HG02610 (cell line): Measurements from ENCODE around the gene WNT3A.
"Not testable (repeated sequence)": the region's sequence is repeated elsewhere in the genome, so short reads cannot be mapped to it uniquely, and the experiment has no call there.

Experiments
- ATAC-seq: cut with Tn5 transposase; IDR thresholded peaks from one replicate; pipeline ENCODE4 v1.9.1; 2021; ENCODE audit warnings: mild to moderate bottlenecking, moderate library complexity; ENCODE audit not compliant: unreplicated experiment

WNT3A gene

DNA sequence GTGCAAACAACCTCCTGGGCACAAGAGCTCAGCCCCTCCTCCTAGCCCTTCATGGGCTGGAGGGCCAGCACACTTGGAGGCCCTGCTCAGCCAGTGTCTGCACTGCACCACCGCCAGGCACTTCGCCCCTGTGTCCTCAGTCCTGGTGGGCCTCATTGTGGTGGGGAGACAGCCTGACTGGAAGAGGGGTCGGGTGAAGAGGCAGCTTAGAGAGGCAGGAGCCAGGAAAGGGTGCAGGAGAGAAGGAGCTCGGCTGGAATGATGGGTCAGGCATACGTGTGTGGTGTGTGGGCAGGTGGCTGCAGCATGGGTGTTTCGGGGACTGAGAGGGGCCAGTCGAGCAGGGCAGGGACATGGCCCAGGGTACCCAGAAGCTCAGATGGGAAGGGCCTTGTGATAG lies 4.1 kb downstream of the WNT3A start:
- ATAC-seq = no peak

DNA sequence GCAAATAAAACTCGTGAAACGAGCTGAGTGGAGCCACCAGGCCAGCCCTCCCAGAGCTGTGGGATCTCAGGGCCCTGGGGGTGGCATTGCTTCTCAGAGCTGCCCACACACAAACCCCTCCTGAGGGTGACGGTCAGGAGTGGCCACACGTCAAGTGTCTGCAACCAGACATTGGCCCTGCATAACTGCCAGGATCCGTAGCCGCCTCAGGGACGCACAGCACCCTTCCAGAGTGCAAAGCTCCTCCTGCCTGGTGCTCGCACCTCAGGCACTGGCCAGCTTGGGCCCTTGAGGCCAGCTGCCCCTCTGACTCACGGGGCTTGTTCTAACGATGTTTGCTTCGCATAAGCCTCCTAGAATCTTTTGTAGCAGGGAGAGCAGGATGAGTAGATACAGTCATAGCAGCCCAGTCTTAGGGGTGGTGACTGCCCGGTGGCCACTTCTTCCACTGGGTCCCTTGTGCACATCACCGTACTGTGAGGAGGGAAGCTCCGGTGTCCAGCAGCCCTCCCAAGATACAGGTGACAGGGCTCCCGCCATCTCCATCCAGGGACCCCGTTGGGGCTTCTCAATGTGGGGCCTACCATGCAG lies 5.0 kb downstream of the WNT3A start:
- ATAC-seq = no peak

DNA sequence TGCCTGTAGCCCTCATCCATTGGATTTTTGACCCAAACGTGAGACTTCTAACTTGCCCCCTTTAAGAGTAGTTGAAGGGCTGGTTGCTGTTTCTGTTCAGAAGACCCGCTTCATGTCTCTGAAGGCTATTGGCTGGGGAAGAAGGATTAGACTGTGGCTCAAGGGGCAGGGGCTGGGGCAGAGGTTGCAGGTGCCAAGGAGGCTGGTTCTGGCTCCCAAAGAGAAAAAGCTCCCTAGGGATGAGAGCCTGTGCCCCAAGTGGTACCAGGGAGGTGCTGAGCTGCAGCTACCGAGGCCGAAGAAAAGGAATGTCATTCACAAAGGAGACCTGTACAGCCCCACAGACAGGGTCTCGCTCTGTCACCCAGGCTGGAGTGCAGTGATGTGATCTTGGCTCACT lies 5.8 kb downstream of the WNT3A start:
- ATAC-seq = no peak

DNA sequence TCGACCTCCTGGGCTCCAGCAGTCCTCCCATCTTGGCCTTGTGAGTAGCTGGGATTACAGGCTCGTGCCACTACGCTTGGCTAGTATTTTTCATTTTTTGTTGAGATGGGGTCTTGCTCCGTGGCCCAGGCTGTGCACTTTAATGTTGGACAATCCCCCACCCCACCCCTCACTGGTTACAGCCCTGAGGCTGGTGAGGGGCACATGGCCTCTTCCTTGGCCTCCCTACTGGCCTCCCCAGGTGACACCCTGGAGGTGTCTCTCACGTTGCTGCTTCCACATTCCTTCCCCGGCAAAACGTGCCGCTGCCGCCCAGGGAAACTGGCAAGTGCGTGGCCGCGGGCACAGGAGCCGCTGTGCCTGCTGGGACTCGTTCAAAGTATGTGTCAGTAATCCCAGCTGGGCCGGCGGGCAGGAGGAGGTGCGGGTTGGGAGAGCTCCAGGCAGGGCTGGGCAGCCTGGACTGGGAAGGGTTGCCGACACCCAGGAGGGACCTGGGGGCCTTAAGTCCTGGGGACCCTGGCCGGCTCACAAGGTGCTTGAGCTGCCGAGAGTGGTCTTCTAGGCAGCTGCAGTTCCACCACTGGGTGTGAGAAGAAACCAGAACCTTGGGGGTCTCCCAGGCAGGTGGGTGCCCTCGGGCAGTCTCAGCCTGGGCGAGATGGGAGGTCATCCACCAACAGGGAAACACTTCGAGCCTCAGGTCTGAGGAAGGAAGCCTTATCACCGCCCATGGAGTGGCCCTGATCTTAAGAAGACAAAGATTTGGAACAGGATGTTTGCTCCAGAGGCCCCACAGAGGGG lies 6.5 kb downstream of the WNT3A start:
- no peak for ATAC-seq

DNA sequence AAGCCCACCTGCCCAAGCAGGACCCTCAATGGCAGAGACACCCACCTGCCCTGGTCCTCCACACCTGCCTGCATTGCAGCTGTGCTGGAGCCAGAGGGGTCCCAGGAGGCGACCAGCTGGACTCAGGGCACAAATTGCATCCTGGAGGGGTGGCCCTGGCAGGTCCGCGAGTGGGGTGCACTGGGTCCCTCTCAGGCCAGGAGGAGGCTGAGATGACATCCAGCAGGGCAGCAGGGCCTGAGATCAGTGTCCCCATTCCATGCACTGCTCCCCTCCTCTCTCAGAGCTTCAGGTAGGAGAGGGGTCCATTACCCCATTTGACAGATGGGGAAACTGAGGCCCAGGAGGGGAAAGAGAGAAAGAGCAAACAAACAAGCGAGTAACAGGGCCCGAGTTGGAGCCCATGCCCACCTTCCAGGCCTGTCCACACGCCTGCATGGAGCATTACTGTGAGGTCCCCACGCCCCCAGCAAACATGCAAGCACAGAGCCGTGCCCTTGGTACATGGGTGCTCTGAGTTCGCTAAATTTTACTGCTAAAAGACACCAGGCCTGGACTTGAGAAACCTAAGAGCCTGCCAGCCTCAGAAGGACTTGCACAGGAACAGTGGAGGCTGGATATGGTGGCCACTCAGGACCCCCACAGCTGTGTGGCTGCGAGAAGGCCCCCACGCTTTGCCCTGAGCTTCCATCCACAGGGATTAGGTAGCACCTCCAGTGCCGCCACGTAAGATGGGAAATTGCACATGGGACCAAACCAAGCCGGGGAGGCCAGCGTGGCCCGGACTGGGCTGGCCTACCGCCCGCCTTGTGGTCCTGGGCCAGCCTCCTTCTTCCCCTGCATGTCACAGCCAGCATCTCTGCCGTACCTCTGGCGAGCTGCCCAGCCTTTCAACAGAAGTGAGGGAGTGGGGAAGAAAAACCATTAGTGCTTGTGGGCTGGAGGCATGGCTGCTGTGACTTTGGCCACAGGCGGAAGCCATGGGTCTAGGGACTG lies 7.4 kb downstream of the WNT3A start:
- no peak for ATAC-seq

DNA sequence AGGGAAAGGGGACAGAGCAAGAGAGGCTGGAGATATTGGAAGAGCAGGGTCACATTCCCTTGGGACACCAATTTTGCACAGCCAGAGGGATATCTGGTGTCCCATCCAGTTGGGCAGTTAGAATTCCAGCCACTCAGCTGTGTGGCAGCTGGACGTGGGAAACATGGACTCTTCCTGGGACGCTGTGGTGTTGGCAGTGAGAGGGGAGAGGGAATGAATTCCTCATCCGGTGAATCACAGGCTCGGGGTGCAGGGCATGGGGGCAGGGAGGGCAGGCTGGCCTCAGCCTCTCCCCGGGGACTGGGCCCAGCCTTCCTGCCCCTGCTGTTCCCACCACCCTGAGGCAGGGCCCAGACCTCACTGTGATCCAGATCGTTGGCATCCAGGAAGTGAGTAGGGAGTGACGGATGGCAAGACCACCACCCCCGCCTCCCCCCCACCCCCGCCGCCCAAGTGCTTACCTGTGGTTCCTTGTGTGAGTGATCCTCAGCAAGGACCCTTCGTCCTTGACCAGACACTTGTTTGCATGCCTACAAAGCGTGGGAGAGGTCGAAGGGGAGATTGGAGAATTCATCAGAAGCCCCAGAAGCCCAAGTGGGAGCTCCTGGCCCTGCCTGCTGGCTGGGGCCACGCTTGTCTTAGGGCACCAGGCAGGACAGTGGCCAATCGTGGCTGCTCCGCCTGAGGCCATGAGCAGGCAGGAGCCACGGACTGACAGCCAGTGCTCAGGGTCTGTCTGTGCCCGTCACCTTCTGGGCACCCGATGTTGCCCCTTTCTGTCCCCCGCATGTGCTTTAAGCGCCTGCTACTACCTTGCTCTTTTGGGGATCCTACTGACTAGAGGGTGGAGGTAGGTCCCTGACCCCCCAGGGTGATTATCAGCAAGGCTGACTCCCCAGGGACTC lies 8.7 kb downstream of the WNT3A start:
- no peak for ATAC-seq

DNA sequence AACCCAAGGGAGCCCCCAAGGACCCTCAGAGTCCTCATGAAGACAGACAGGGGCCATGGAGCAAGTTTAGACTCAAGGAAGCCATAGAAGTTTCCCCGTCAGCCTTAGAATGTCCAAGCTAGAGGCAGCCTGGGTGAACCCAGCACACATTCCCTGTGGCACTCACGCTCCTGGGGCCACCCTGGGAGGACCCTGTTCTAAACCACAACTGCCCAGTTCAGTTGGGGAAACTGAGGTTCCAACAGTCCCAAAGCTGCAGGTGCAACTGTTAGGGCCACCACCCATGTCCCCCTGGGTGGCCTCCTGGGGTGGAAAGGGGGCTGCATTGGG lies 9.3 kb downstream of the WNT3A start:
- no peak for ATAC-seq

DNA sequence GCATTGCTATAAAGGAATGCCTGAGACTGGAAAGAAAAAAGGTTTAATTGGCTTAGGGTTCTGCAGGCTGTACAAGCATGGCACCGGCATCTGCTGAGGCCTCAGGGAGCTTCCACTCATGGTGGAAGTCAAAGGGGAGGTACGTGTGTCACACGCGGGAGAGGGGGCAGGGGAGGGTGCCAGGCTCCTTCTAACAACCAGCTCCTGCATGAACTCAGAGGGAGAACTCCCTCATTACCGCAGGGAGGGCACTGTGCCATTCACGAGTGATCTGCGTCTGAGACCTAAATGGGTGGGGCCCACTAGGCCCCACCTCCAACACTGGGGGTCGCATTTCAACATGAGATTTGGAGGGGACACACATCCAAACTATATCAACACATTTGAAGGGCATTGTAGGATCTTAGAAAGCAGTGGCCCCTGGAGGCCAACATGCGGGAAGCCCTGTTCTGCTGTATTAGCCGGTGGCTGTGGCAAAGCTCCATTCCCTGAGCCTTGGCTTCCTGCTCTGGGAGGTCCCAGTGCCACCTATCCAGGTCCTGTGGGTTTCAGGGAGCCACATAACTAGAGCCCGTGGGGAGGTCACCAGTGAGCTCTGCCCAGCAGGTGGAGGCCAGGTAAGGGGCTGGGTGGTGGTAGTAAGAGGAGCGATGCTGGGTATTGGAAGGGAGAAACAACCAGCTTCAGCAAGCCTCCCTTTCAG lies 10.0 kb downstream of the WNT3A start:
- ATAC-seq = no peak

DNA sequence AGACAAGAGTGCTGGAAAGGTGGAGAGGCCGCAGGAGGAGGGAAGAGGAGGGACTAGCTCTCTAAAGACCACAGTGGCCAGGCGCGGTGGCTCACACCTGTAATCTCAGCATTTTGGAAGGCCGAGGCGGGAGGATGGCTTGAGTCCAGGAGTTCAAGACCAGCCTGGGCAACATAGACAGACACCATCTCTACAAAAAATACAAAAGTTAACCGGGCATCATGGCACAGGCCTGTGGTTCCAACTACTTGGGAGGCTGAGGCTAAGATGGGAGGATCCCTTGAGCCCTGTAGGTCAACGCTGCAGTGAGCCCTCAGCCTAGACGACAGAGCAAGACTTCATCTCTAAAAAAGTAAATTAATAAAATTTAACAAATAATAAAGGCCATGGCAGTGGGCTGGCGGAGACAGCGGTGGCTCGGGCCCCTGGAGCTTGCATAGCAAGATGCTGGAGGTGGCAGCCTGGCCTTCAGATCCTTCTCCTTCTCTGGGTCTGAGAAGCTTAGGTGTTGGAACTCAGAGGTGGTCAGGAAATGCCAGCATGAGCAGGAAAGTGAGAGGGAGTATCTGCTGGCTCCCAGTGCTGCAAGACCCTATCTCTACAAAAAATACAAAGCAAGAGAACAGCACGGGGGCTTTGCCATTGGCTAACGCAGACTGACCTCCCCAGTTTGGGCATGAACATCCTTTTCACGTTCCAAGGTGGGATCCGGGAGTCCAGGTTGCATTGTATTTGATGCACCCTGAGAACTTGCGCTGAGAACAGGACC lies 10.7 kb downstream of the WNT3A start:
- ATAC-seq = no peak

DNA sequence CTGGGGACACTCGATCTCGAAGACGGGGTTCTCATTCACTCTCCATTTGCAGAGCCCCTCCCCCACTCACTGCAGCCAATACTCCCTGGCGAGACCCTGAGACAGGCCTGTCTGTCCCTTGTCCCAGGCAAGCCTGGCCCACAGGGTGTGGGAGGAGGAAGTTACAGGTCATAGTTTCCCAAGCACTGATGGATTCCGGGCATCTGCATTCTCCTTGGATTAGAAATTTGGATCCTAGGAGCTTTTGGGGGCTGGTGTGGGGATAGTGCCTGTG lies 11.3 kb downstream of the WNT3A start:
- no peak for ATAC-seq

DNA sequence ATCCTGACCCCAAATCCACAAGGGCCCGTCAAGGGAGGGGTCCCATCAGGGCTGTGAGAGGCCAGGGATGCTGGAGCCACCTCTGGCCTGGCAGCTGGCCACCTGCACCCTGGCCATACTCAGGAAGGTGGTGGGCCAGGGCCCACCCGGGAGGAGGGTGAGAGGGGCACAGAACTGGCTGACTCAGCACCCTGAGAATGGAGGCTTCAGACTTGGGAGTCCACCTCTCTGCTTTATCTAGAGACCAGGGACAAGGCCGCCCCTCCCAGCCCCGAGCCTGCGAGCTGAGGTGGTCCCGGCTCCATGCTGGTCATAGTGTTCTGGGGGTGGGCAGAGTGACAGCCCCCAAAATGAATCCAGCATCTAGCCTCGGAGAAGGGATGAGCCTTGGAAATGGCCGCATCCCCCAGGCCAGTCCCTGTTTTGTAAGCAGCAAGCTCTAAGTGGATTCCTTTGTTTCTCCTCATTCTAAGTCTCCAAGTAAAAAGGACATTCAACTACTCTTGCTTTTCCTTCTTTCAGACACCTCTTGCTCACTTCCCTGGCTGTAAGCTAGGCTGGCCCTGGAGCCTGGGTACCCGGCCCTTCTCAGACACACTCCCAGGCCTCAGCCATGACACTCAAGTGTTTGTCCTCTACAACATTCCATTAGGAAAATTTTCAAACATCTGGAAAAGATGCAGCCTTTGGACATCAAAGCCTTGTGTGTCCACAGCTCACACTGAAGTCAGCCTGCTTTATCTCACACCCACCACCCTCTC lies 12.3 kb downstream of the WNT3A start:
- no peak for ATAC-seq

DNA sequence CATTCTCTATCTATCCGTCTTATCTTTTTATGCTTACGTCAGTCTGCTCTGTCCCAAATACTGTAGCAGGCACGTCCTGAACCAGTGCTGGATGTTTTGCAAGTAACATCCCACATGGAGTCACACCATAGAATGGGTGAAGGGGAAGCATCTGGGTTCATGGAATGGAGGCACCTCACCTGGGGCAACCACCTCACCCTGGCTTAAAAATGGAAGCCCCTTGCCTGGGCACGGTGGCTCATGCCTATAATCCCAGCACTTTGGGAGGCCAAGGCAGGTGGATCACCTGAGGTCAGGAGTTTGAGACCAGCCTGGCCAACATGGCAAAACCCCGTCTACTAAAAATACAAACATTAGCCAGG lies 12.9 kb downstream of the WNT3A start:
- not testable (repeated sequence) for ATAC-seq

DNA sequence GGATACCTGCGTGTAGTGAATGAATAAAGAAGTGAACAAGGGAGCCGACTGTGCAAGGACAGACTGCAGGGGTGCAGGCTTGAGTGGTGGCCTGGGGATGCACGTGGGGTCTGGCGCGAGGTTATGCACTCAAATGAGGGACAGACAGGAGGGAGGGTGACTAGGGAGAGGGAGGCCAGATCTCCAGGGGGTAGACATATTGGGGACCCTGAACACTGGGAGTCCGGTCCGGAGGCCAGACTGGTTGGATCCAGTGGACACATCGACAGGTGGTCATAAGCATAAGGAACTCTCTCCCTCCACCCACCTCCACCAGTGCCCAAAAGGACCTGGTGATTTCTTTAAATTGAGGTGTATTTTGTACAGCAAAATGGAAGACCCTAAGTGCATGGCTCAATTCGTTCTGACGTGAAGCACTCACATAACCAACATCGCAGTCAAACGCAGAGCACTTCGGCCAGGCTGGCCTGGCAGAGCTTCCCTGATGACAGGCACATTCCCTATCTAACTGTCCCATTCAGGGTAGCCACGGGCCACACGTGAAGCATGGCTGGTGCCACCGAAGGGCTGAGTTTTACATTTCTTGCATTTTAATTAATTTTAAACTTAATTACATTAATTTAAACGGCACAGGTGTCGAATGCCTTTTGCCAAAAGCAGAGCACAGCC lies 14.0 kb downstream of the WNT3A start:
- no peak for ATAC-seq

DNA sequence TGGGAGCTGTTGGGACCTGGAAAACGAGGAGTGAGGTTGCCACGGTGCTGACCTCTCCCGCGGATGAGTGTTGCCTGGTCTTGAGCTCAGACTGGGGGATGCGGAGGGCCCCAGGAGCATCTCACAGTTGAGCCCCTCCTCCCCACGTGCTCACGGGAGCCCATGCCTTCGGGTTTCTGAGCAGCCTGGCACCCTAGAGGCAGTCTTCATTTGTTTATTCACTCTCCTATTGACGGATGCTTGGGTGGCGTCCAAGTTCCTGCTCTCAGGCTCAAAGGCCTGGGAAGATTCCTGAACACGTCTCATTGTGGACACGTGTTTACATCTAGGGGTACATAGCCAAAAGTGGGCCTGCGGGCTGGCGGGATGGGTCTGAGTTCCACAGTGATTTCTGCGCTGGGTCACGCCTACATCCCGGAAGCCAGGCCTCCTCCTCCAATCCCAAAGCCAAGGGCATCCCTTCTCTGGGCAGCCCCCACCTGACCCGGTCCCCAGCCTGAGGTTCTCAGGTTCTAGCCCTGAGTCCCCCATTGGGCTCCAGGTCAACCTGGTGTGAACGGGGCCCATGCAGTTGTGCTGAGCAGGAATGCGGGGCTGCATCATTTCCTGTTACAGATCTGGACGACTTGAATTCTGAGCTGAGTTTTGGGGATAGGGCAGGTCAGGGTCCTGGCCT lies 14.7 kb downstream of the WNT3A start:
- ATAC-seq = no peak

DNA sequence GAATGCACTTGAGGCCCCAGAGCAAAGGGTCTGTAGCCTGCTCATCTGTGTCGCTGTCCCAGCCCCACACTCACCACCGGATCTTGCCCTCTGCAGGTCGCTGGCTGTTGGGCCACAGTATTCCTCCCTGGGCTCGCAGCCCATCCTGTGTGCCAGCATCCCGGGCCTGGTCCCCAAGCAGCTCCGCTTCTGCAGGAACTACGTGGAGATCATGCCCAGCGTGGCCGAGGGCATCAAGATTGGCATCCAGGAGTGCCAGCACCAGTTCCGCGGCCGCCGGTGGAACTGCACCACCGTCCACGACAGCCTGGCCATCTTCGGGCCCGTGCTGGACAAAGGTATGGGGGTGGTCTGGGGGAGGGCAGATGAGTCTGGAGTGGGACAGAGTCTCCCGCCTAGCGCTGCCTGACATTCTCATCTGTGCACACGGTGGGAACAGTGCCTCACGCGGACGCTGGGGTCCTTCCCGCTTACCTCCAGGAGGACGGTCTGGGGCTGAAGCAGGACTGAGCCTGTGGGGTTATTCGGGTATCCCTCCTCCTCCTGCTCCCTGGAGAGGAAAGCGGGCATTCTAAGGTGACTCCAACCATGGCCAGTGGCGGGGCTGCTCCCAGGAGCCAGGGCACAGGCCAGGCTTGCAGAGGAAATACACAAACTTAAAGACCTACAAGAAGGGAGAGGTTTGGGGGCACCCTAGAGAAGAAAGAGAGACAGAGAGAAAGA lies 15.9 kb downstream of the WNT3A start:
- ATAC-seq = no peak

DNA sequence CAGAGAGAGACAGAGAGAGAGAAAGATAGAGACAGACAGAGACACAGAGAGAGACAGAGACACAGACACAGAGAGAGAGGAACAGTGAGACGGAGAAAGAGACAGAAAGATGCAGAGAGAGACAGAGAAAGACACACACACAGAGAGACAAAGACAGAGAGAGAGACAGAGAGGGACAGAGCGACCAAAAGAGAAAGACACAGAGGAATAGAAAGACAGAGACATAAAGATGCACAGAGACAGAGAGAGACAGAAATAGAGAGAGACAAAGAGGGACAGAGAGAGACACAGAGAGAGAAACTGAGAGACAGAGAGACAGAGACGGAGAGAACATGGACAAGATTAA lies 16.5 kb downstream of the WNT3A start:
- no peak for ATAC-seq

DNA sequence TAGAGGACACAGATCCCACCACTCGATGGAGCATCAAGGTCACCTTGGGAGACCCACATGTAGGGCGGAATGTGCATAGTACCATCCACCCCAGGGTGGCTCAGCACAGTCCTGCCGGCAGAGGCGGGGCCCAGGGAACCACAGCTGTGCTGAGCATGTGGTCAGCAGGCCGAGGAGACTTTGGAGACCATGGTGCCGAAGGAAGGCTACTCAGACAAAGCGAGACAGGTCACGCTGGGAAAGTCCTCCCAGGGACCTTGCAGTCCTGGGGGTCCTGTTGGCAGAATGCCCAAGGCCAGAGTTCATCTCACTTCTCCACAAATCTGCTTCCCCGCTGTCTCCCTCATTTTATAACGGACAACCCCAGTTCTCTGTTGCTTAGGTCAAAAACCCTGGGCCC lies 22.5 kb downstream of the WNT3A start:
- no peak for ATAC-seq
